GM12878 (cell line): Measurements from ENCODE around the gene SEC11A. TPM values are rescaled to one million over a fixed set of nuclear protein-coding genes. Genes with fewer than 3 reads are reported as not detected.

Experiments used
- ATF7 ChIP-seq: fragments of 450-650 bp; IDR thresholded peaks from 2 replicates; pipeline ENCODE4 v1.6.1; 2016; ENCODE audit warnings: low read depth, mild to moderate bottlenecking
- BMI1 ChIP-seq: fragments of 450-650 bp; IDR thresholded peaks from 2 replicates; pipeline ENCODE4 v1.6.1; 2016; ENCODE audit warnings: mild to moderate bottlenecking, moderate library complexity, borderline replicate concordance
- CHD1 ChIP-seq: IDR thresholded peaks from 2 replicates; pipeline ENCODE4 v1.6.1; 2012; ENCODE audit warnings: low read depth, low read length, improper control_type of control experiment
- ETV6 ChIP-seq, 2 experiments: fragments of 450-650 bp in 1 of 2; IDR thresholded peaks in 1 of 2; conservative IDR thresholded peaks in 1 of 2; 2 replicates each; pipeline ENCODE4 v1.6.1; 2014; ENCODE audit warnings: antibody characterized with exemption in 1 of 2, borderline replicate concordance in 1 of 2, low read depth in 1 of 2, mild to moderate bottlenecking in 1 of 2, moderate library complexity in 1 of 2
- GATAD2B ChIP-seq: fragments of 450-650 bp; conservative IDR thresholded peaks from 2 replicates; pipeline ENCODE4 v1.6.1; 2017; ENCODE audit warnings: low read depth, mild to moderate bottlenecking, moderate library complexity
- IKZF1 ChIP-seq: fragments of 450-650 bp; conservative IDR thresholded peaks from 2 replicates; pipeline ENCODE4 v1.6.1; 2017; ENCODE audit warnings: antibody characterized with exemption, mild to moderate bottlenecking
- MYB ChIP-seq: fragments of 150-350 bp; IDR thresholded peaks from 2 replicates; pipeline ENCODE4 v1.6.1; 2014; ENCODE audit warnings: mild to moderate bottlenecking, low read depth, low read length, borderline replicate concordance
- NFIC ChIP-seq: IDR thresholded peaks from 2 replicates; pipeline ENCODE4 v1.6.1; 2012; ENCODE audit warnings: low read depth, mild to moderate bottlenecking, inconsistent platforms, low read length, moderate library complexity
- NR2C2 ChIP-seq: IDR thresholded peaks from 2 replicates; pipeline ENCODE4 v1.6.1; 2011; ENCODE audit warnings: borderline replicate concordance, low read depth; ENCODE audit not compliant: control insufficient read depth, insufficient read length
- PAX8 ChIP-seq: fragments of 450-650 bp; IDR thresholded peaks from 2 replicates; pipeline ENCODE4 v1.6.1; 2017; ENCODE audit warnings: mild to moderate bottlenecking, moderate library complexity
- PML ChIP-seq: IDR thresholded peaks from 2 replicates; pipeline ENCODE4 v1.6.1; 2012; ENCODE audit warnings: low read length, inconsistent platforms
- POLR2AphosphoS2 ChIP-seq: IDR thresholded peaks from 2 replicates; pipeline ENCODE4 v1.6.1; 2011; ENCODE audit warnings: low read depth, mild to moderate bottlenecking, low read length, improper control_type of control experiment, moderate library complexity
- RAD51 ChIP-seq: fragments of 450-650 bp; IDR thresholded peaks from 2 replicates; pipeline ENCODE4 v1.6.1; 2016; ENCODE audit warnings: moderate library complexity, mild to moderate bottlenecking, inconsistent platforms
- RB1 ChIP-seq: fragments of 450-650 bp; formaldehyde crosslinking; IDR thresholded peaks from 2 replicates; pipeline ENCODE4 v1.6.1; 2017; ENCODE audit warnings: mild to moderate bottlenecking, borderline replicate concordance
- RCOR1 ChIP-seq: conservative IDR thresholded peaks from 2 replicates; pipeline ENCODE4 v1.6.1; 2012; ENCODE audit warnings: low read depth, low read length, improper control_type of control experiment
- RFX5 ChIP-seq: IDR thresholded peaks from 2 replicates; pipeline ENCODE4 v1.6.1; 2011; ENCODE audit warnings: low read depth, low read length, improper control_type of control experiment
- SUPT20H ChIP-seq: IDR thresholded peaks from 2 replicates; pipeline ENCODE4 v1.6.1; 2011; ENCODE audit warnings: low read depth, mild to moderate bottlenecking, low read length, moderate library complexity, borderline replicate concordance; ENCODE audit not compliant: control insufficient read depth
- ZNF207 ChIP-seq: fragments of 450-650 bp; IDR thresholded peaks from 2 replicates; pipeline ENCODE4 v1.6.1; 2014; ENCODE audit warnings: antibody characterized with exemption, mild to moderate bottlenecking, borderline replicate concordance
- ZNF217 ChIP-seq: fragments of 450-650 bp; IDR thresholded peaks from 2 replicates; pipeline ENCODE4 v1.6.1; 2017; ENCODE audit warnings: antibody characterized with exemption, mild to moderate bottlenecking
- ZNF274 ChIP-seq: IDR thresholded peaks from one replicate; pipeline ENCODE4 v1.8.0; 2011; ENCODE audit not compliant: insufficient read length, insufficient read depth
- polyA plus RNA-seq, 11 experiments: library from polyadenylated mRNA; depleted of rRNA in 4 of 11; unstranded in 6 of 11; stranded (reverse) in 5 of 11; fragments of >200 nt; fragmentation: Nextera tagmentation in 4 of 11; fragmentation: Illumina TruSeq in 1 of 11; extraction: Ambion mirVana in 4 of 11; extraction: Trizol in 1 of 11; gene quantifications; 1 replicate in 1 of 11; 2 replicates in 10 of 11; pipeline versions ENCODE4 v1.2.1 to v1.2.3, GENCODE V29; 2011 to 2016; ENCODE audit warnings: inconsistent platforms in 2 of 11, missing spikeins in 2 of 11, low read depth in 1 of 11
- total RNA-seq, 4 experiments: library from RNA; depleted of rRNA in 3 of 4; stranded (reverse); fragments of >200 nt in 3 of 4; fragmentation: Illumina TruSeq in 1 of 4; extraction: Trizol in 1 of 4; gene quantifications; 2 replicates each; pipeline versions ENCODE4 v1.2.1 to v1.2.3, GENCODE V29; 2013 to 2021
- TF ChIP-seq, protein P1 (sequence below): fragments of 150-350 bp; IDR thresholded peaks from 2 replicates; pipeline ENCODE4 v1.6.1; 2016; ENCODE audit warnings: low read depth, low read length
- TF ChIP-seq, protein P2 (sequence below), 3 experiments: IDR thresholded peaks in 2 of 3; conservative IDR thresholded peaks in 1 of 3; 2 replicates each; pipeline ENCODE4 v1.5.1; 2011; ENCODE audit warnings: low read depth in 3 of 3, low read length in 3 of 3, mild to moderate bottlenecking in 3 of 3, control low read depth in 2 of 3, moderate library complexity in 2 of 3, inconsistent platforms in 1 of 3, mixed read lengths in 1 of 3; ENCODE audit not compliant: control insufficient read depth in 2 of 3, insufficient read depth in 1 of 3; ENCODE audit errors: extremely low read depth in 1 of 3
- TF ChIP-seq, protein P3 (sequence below): fragments of 450-650 bp; IDR thresholded peaks from 2 replicates; pipeline ENCODE4 v1.6.1; 2016; ENCODE audit warnings: mild to moderate bottlenecking

The SEC11A gene
- total and polyA plus RNA-seq, 10 of the 15 experiments (the other 5 are each of a cell fraction or from before 2014, with no cell fraction given) = 99.2 to 159 (median 143) TPM

DNA sequence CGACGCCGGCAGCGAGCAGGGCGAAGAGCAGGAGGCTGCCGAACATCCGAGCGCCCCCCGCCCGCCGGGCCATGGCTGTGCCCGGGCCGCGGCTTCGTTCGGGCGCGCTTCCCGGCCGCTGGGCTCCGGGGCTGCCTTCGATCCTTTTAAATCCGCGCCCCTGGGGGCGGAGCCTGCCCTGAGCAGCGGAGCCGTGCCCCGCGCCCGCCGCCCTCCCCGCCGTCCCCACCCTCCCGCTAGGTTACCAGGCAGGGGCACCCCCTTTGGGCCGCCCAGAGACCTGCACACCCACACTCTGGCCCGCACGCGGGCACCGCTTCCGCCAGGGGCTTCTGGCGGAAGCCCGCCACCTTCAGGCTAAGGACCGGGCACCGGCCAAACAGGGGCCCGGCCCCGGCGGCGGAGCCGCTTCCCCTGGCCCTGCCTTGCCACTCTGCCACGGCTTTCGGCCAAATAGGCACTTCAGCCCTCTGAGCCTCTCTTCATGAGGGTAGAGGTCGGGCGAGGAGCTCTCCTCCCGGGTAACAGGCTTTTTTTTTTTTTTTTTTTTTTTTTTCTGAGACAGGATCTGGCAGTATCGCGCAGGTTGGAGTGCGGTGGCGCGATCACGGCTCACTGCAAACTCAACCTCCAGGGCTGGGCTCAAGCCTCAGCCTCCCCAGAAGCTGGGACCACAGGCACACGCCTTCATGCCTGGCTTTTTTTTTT is 57.7 kb downstream of the SEC11A start, which contains the start of gene NMB (continued):
- TF ChIP-seq SUPT20H = no peak
- TF ChIP-seq PAX8 = no peak
- TF ChIP-seq RFX5 = no peak
- TF ChIP-seq RCOR1 = no peak
- no peak for TF ChIP-seq RB1
- no peak for TF ChIP-seq BMI1
- no peak for TF ChIP-seq MYB
- no peak for TF ChIP-seq GATAD2B
- TF ChIP-seq NFIC = no peak; the same call in 1 of the 2 replicates
- no peak for TF ChIP-seq CHD1
- TF ChIP-seq, protein P1, sequence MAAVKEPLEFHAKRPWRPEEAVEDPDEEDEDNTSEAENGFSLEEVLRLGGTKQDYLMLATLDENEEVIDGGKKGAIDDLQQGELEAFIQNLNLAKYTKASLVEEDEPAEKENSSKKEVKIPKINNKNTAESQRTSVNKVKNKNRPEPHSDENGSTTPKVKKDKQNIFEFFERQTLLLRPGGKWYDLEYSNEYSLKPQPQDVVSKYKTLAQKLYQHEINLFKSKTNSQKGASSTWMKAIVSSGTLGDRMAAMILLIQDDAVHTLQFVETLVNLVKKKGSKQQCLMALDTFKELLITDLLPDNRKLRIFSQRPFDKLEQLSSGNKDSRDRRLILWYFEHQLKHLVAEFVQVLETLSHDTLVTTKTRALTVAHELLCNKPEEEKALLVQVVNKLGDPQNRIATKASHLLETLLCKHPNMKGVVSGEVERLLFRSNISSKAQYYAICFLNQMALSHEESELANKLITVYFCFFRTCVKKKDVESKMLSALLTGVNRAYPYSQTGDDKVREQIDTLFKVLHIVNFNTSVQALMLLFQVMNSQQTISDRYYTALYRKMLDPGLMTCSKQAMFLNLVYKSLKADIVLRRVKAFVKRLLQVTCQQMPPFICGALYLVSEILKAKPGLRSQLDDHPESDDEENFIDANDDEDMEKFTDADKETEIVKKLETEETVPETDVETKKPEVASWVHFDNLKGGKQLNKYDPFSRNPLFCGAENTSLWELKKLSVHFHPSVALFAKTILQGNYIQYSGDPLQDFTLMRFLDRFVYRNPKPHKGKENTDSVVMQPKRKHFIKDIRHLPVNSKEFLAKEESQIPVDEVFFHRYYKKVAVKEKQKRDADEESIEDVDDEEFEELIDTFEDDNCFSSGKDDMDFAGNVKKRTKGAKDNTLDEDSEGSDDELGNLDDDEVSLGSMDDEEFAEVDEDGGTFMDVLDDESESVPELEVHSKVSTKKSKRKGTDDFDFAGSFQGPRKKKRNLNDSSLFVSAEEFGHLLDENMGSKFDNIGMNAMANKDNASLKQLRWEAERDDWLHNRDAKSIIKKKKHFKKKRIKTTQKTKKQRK = no peak
- no peak for TF ChIP-seq ZNF217
- no peak for TF ChIP-seq ATF7
- TF ChIP-seq ZNF274 = no peak
- TF ChIP-seq PML = no peak; the same call in 1 of the 2 replicates
- TF ChIP-seq POLR2AphosphoS2 = no peak
- TF ChIP-seq, protein P2, sequence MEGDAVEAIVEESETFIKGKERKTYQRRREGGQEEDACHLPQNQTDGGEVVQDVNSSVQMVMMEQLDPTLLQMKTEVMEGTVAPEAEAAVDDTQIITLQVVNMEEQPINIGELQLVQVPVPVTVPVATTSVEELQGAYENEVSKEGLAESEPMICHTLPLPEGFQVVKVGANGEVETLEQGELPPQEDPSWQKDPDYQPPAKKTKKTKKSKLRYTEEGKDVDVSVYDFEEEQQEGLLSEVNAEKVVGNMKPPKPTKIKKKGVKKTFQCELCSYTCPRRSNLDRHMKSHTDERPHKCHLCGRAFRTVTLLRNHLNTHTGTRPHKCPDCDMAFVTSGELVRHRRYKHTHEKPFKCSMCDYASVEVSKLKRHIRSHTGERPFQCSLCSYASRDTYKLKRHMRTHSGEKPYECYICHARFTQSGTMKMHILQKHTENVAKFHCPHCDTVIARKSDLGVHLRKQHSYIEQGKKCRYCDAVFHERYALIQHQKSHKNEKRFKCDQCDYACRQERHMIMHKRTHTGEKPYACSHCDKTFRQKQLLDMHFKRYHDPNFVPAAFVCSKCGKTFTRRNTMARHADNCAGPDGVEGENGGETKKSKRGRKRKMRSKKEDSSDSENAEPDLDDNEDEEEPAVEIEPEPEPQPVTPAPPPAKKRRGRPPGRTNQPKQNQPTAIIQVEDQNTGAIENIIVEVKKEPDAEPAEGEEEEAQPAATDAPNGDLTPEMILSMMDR (IDR thresholded peaks at IDR 0.05 in 2 of 3, conservative IDR thresholded peaks at IDR 0.05 in 1 of 3; ENCODE audit: control insufficient read depth in 2 of 3, extremely low read depth in 1 of 3, insufficient read depth in 1 of 3, low read depth in 3 of 3, low read length in 3 of 3) = peak; percentile 56 to 66 (median 61)
- no peak for TF ChIP-seq RAD51
- TF ChIP-seq, protein P3, sequence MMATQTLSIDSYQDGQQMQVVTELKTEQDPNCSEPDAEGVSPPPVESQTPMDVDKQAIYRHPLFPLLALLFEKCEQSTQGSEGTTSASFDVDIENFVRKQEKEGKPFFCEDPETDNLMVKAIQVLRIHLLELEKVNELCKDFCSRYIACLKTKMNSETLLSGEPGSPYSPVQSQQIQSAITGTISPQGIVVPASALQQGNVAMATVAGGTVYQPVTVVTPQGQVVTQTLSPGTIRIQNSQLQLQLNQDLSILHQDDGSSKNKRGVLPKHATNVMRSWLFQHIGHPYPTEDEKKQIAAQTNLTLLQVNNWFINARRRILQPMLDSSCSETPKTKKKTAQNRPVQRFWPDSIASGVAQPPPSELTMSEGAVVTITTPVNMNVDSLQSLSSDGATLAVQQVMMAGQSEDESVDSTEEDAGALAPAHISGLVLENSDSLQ = peak; percentile 24; the same call in 1 of the 2 replicates
- peak; percentile 22; the same call in 1 of the 2 replicates for TF ChIP-seq IKZF1
- TF ChIP-seq NR2C2 = no peak
- no peak for TF ChIP-seq ETV6 (conservative IDR thresholded peaks at IDR 0.05 in 1 of 2, IDR thresholded peaks at IDR 0.05 in 1 of 2; ENCODE audit: borderline replicate concordance in 1 of 2, low read depth in 1 of 2)
- TF ChIP-seq ZNF207 = no peak
